ENCODE data around the gene SIX2.

DNA sequence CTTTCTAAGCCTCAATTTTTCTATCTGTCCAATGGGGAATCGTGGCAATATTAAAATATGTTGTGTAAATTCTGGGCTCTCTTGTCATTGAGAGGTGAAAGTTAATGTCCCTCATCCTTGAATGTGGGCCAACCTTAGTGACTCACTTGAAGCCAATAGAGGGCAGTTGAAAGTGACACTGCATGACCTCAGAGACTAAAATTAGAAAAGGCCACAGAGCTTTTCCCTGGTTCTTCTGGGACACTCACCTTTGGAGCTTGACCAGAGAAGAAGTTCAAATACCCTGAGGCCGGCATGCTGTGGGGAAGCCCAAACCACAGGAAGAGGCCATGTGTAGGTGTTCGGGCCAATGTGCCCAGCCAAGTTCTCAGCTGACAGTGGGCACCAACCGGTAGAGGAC, 24.1 kb upstream of the SIX2 start:
- no peak for TF ChIP-seq EP300 (IDR thresholded peaks at IDR 0.05)
- TF ChIP-seq, protein P1, sequence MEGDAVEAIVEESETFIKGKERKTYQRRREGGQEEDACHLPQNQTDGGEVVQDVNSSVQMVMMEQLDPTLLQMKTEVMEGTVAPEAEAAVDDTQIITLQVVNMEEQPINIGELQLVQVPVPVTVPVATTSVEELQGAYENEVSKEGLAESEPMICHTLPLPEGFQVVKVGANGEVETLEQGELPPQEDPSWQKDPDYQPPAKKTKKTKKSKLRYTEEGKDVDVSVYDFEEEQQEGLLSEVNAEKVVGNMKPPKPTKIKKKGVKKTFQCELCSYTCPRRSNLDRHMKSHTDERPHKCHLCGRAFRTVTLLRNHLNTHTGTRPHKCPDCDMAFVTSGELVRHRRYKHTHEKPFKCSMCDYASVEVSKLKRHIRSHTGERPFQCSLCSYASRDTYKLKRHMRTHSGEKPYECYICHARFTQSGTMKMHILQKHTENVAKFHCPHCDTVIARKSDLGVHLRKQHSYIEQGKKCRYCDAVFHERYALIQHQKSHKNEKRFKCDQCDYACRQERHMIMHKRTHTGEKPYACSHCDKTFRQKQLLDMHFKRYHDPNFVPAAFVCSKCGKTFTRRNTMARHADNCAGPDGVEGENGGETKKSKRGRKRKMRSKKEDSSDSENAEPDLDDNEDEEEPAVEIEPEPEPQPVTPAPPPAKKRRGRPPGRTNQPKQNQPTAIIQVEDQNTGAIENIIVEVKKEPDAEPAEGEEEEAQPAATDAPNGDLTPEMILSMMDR (IDR thresholded peaks at IDR 0.05), result no peak
